22Rv1 (cell line): Measurements from ENCODE around the gene LINGO3.

Experiments
- CTCF ChIP-seq: fragments of 450-650 bp; IDR thresholded peaks from 2 replicates; pipeline ENCODE4 v1.5.1; 2017; ENCODE audit warnings: mild to moderate bottlenecking
- ZFX ChIP-seq: fragments of 450-650 bp; IDR thresholded peaks from 2 replicates; pipeline ENCODE4 v1.6.1; 2017; ENCODE audit warnings: antibody characterized with exemption, borderline replicate concordance

GRCh38 chr19:2261438-2262172, 46.3 kb downstream of the LINGO3 start:
- TF ChIP-seq CTCF (peak; percentile 86), ZFX (no peak)
